NCI-H1048 (cell line): Measurements from ENCODE around the gene TPP1.

Experiments
- DNase-seq: peaks from one replicate; lab custom pipeline; 2025; lab: John Stamatoyannopoulos, UW

The TPP1 gene

GRCh38 chr11:6627762-6628241, 8.6 kb upstream of the TPP1 start:
- DNase-seq, result no peak

GRCh38 chr11:6626971-6627761, 7.9 kb upstream of the TPP1 start:
- no peak for DNase-seq

GRCh38 chr11:6625832-6626420, 6.7 kb upstream of the TPP1 start:
- DNase-seq, result no peak

DNA sequence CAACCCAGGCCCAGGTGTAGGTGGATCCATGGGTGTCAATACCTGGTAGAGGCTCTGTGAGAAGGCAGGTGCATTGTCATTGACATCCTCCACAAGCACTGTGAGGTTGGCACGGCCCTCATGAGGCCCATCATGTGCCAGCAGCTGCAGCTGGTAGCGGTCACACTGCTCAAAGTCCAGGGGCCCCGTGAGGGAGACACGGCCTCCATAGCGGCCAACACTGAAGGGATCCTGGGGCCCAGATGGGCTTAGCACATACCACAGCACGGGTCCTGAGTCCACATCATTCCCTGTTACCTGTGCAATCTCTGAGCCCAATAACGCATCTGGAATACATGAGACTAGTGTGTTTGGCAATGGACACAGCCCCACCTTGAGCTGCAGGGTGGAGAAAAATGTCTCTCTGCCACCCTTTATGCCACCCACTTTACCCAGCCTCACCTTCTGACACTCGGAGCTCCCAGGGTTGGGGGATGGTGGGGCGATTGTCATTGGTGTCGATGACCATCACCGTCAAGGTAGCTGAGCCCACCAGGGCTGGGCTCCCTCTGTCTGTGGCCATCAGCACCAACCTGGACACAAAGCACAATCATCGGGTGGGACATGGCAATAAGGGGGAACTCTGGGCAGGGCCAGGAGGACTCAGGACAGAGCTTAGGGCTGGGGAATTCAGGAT, 6.1 kb upstream of the TPP1 start:
- no peak for DNase-seq

DNA sequence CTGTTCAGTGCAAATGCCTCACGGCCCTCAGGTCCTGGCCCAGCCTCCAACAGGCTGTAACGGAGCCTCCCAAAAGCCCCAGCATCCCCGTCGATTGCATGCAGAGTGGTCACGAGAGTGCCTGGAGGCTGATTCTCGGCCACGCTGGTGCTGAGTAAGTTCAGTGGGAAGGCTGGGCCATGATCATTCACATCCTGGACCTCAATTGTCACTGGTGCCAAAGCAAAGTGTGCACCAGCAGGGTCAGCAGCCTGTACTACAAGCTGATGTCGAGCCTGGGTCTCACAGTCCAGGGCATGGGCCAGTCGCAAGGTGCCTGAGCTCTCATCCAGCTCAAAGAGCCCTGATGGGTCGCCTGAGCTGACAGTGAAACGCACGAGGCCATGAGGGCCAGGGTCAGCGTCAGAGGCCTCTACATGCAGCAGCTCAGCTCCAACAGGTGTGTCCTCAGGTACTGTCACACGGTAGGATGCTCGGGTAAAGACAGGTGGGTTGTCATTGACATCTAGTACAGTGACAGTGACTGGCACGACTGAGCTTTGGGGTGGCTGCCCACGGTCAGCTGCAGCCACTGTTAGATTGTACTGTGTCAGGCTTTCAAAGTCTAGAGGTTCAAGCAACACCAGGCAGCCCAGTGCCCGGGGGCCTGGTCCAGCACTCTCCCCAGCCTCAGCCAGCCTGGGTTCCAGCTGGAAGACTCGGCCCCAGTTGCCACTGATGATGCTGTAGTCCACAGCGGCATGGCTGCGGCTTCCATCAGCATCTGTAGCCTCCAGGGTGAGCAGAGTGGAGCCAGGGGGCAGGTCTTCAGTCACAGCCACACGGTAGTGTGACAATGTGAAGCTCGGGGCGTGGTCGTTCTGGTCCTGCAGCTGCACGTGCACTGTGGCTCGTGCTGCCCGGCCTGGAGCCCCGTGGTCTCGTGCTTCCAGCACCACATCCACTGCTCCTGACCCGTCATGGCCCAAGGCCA, 4.5 kb upstream of the TPP1 start:
- DNase-seq, result no peak

DNA sequence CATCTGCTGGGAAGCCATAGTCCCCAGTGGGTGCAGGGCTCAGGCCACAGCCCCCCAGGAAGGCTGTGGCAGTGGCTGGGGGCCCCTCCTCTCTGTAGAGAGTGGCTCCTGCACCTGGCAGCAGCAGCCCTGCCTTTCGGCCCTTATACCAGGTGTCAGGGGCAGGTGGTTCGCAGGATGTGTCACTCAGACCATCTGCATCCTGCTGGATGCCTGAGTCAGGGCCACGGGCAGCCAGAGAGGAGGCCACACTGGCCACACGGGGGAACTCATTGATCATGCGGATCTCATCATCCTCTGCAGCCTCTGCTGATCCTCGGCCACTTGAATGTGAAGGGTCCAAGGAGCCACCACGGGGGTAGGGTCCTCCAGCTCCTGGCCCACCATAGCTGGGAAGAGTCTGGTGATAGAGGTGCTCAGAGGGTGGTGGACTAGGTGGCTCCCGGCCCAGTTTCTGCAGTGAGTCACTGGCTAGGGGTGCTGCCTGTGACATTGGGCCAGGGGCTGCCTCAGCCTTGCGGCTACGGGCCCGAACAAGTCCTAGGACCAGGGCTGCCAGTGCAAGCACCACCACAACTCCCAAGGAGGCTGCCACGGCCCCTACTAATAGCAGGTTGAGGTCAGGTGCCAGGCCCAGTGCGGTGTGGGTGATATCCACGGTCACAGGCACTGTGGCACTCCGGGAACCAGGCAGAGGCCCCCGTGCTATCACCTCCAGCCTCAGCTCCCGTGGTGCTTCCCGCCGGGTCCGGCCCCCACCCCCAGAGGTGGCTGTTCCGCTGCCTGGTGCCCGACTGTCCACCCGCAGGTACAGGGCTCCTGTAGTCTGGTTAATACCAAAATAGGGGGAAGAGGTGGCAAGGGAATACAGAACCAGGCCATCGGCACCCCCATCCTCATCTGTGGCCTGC, 3.3 kb upstream of the TPP1 start:
- no peak for DNase-seq

- DNase-seq, result no peak
Measured at GRCh38 chr11:6621711-6622211, 2.5 kb upstream of the TPP1 start.

GRCh38 chr11:6620636-6621035, 1.4 kb upstream of the TPP1 start:
- no peak for DNase-seq

- DNase-seq, result no peak
Measured at GRCh38 chr11:6618117-6619003, 862 bp downstream of the TPP1 start.

GRCh38 chr11:6617315-6617781, 1.9 kb downstream of the TPP1 start:
- no peak for DNase-seq

GRCh38 chr11:6616596-6617250, 2.5 kb downstream of the TPP1 start:
- DNase-seq, result no peak

GRCh38 chr11:6615882-6616585, 3.2 kb downstream of the TPP1 start:
- DNase-seq, result no peak

DNA sequence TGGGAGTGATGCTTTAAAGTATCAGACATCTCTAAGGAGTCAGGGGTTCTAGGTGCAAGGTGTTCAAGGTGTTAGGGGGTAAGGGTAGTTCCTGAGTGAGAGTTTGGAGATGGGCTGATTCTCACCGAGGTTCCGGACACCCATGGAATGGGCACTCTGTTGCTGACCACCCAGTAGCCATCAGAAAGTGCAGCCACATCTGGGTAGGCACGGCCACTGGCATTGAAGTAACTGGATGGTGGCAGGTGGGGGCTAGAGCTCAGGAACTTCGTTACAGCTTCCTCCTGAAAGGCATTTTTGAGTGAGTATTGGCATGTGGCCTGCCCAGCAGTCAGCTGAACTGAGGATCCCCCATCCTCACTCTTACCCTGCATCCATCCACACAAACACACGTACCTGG, 4.2 kb downstream of the TPP1 start:
- no peak for DNase-seq

DNA sequence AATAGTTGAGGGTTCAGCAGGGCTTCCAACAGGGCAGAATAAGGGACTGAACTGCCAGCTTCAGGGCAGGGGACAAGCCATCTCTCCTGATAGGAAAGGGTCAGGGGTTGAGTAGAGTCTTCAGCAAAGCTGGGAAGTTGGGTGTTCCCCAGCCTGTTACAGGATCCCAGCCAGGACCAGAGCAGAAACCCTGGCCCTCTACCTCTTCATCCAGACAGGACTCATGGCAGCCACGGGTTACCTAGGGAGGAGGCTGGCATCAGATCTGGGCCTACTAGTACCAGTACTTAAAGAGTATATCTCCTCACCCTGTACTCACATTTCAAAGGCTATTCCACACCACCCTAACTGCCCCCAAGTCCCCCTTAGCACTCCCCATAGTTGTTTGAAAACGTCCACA, 4.8 kb downstream of the TPP1 start:
- no peak for DNase-seq

- DNase-seq, result no peak
Measured at GRCh38 chr11:6613496-6613895, 5.7 kb downstream of the TPP1 start.

DNA sequence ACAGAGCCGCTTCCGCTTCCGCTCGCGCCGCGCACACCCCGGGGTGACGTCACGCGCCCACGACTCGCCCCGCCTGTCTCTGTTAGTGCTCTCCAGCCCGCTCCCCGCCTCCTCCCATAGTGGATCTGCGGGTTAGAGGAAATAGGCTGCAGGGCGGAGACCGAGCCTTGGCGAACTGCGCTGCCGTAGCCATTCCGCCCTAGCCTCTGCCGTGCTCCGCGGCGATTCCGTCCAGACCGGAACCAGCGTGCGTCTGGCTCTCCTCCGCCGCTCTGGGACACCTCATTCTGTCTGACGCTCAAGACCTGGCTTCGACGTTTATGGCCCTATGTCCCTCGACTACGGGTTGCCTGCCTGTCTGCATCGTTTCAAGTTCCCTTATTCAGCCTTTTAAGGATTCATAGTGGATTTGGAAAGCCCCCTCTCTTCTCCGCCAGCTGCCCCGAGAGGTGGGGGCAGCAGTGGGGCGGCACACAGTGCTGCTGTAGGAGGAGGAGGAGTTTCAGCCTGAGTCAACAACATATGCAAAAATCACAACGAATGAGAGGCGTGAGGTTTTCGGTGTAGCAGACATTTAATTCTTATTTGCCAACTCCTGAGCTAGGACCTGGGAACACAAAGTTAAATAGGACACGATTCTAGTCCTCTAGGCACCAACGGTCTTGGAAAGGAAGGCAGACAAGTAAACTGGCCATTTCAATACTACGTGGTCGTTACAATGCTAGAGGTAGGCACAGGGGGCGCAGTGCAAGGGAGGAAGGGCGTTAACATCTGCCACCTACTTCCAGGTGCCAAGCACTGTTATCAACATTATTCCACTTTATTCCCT, 6.8 kb downstream of the TPP1 start, which contains the start of gene TAF10:
Gene TAF10 (minus strand): TSS at position 4 of the 829 bp plus-strand sequence. CDS start 27 bp downstream, outside the sequence.
- DNase-seq, result peak; percentile 81

DNA sequence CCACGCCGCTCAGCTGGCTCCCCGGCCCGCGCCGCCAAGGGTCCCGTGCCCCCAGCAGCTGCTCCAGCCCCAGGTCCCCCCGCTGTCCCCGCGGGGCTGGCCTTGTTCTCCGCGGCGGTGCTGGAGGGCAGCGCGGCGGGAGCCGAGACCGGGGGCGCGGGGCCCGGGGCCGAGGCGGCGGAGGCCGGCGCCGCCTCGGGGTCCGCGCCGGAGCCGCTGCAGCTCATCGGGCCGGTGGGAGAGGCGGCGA, 7.3 kb downstream of the TPP1 start:
- DNase-seq, result no peak
